RWPE2 (cell line): ENCODE measurements around the gene LZTS3.
A peak's percentile ranks its signal among the peaks of the same experiment; 100 is the strongest.

Experiments used
- ATAC-seq: fragments of 200-7000 bp; cut with Tn5 transposase; 3 replicates; pipeline ENCODE4 v1.9.1; 2021; ENCODE audit warnings: low read depth
- DNase-seq: peaks from one replicate; pipeline ENCODE4 v3.0.0-alpha.2; 2020; ENCODE audit warnings: low spot score
- H3K27ac ChIP-seq: fragments of 450-650 bp; 2 replicates; pipeline ENCODE4 v1.5.1; 2017; ENCODE audit warnings: mild to moderate bottlenecking; ENCODE audit not compliant: poor library complexity, severe bottlenecking
- H3K27me3 ChIP-seq: fragments of 250-450 bp; sonication (Bioruptor Pico); 2 replicates; pipeline ENCODE4 v1.5.1; 2021; ENCODE audit warnings: mild to moderate bottlenecking, moderate library complexity; ENCODE audit not compliant: insufficient read depth, poor library complexity, severe bottlenecking
- H3K36me3 ChIP-seq: fragments of 250-450 bp; sonication (Bioruptor Pico); 2 replicates; pipeline ENCODE4 v1.5.1; 2020; ENCODE audit warnings: low read depth, mild to moderate bottlenecking, moderate library complexity
- H3K4me1 ChIP-seq: fragments of 250-450 bp; sonication (Bioruptor Pico); 2 replicates; pipeline ENCODE4 v1.5.1; 2021; ENCODE audit warnings: mild to moderate bottlenecking, moderate library complexity; ENCODE audit not compliant: insufficient read depth, poor library complexity, severe bottlenecking
- H3K4me3 ChIP-seq: fragments of 250-450 bp; sonication (Bioruptor Pico); 2 replicates; pipeline ENCODE4 v1.5.1; 2021; ENCODE audit warnings: mild to moderate bottlenecking, moderate library complexity; ENCODE audit not compliant: severe bottlenecking
- H3K9me3 ChIP-seq: fragments of 250-450 bp; sonication (Bioruptor Pico); 2 replicates; pipeline ENCODE4 v1.5.1; 2021; ENCODE audit warnings: mild to moderate bottlenecking, moderate library complexity; ENCODE audit not compliant: severe bottlenecking
- TF ChIP-seq, protein P1 (sequence below): fragments of 450-650 bp; IDR thresholded peaks from one replicate; pipeline ENCODE4 v1.5.1; 2017; ENCODE audit warnings: mild to moderate bottlenecking, moderate library complexity; ENCODE audit not compliant: poor library complexity, severe bottlenecking

LZTS3 gene

DNA sequence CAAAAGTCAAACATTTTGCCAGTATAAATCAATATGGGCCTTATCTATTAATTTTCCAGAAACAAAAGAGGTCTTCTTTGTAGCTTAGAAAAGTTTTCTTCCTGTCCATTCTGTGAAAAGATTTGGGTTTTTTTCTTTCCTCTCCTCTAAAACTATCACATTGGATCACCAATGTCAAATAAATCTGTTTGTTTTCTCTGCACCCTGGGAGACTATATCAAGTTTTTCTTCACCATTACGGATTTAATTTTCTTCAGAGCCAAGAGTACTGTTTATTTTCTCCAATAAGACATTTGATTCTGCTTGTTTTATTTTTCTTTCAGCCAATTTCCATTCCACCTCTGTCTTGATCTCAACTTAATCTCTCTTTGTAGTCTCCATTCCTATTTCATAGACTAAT, 1.9 kb upstream of the LZTS3 start:
- Histone ChIP-seq H3K4me3 (no peak overlapping the region), H3K9me3 (no peaks in the 10 kb centered on the region), H3K27ac (peak overlapping the region; percentile 13), H3K4me1 (peaks cover 5% of the 10 kb centered on the region), H3K27me3 (no peaks in the 10 kb centered on the region), H3K36me3 (no peaks in the 10 kb centered on the region)
- TF ChIP-seq, protein P1, sequence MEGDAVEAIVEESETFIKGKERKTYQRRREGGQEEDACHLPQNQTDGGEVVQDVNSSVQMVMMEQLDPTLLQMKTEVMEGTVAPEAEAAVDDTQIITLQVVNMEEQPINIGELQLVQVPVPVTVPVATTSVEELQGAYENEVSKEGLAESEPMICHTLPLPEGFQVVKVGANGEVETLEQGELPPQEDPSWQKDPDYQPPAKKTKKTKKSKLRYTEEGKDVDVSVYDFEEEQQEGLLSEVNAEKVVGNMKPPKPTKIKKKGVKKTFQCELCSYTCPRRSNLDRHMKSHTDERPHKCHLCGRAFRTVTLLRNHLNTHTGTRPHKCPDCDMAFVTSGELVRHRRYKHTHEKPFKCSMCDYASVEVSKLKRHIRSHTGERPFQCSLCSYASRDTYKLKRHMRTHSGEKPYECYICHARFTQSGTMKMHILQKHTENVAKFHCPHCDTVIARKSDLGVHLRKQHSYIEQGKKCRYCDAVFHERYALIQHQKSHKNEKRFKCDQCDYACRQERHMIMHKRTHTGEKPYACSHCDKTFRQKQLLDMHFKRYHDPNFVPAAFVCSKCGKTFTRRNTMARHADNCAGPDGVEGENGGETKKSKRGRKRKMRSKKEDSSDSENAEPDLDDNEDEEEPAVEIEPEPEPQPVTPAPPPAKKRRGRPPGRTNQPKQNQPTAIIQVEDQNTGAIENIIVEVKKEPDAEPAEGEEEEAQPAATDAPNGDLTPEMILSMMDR, result no peak
- DNase-seq (no peak), ATAC-seq (no peak)

DNA sequence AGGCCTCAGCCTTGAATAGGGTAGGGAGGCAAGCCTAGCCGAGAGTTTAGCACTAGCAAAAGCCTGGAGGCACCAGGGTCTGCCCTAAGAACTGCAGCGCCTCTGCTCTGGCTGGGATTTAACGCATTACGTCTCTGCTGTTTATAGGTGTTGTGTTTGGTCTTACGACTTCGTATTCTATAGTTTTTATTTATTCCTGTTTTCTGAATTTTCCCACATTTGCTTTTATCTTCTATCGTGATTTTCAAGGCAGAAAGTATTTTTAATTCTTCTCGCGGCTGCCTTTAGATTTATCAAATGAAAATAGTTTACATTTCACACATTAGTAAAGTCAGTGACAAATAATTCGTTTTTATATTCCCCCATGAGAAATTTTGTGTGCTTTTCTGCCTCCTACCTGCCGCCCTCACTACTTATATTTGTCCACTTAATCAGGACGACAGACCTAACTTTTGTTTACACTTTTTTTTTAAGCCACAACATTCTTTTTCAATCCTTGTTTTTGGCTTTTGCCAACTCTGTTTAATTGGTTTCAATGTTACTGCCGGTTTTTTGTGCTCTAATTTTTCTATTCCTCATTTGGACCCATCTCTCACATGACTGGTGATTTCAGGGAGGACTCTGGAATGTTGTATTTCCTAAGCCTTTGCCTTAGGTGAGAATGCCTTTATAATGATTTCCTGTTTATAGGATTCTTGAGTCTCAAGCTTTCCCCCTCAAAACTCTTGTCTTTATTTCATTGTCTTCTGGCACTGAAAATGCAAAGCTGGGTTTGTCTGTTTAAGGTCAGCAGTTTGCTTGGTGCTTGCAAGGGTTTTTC, 1.3 kb upstream of the LZTS3 start:
- DNase-seq (no peak), ATAC-seq (peak; percentile 58; the same call in 2 of the 3 replicates)
- H3K27ac ChIP-seq, result peak overlapping the region; percentile 13
- H3K4me3 ChIP-seq, result peak overlapping the region; percentile 60
- H3K4me1 ChIP-seq, result peaks cover 5% of the 10 kb centered on the region
- TF ChIP-seq, protein P1, result peak; percentile 17
- no peaks in the 10 kb centered on the region for H3K36me3 ChIP-seq
- H3K9me3 ChIP-seq, result no peaks in the 10 kb centered on the region
- no peaks in the 10 kb centered on the region for H3K27me3 ChIP-seq

DNA sequence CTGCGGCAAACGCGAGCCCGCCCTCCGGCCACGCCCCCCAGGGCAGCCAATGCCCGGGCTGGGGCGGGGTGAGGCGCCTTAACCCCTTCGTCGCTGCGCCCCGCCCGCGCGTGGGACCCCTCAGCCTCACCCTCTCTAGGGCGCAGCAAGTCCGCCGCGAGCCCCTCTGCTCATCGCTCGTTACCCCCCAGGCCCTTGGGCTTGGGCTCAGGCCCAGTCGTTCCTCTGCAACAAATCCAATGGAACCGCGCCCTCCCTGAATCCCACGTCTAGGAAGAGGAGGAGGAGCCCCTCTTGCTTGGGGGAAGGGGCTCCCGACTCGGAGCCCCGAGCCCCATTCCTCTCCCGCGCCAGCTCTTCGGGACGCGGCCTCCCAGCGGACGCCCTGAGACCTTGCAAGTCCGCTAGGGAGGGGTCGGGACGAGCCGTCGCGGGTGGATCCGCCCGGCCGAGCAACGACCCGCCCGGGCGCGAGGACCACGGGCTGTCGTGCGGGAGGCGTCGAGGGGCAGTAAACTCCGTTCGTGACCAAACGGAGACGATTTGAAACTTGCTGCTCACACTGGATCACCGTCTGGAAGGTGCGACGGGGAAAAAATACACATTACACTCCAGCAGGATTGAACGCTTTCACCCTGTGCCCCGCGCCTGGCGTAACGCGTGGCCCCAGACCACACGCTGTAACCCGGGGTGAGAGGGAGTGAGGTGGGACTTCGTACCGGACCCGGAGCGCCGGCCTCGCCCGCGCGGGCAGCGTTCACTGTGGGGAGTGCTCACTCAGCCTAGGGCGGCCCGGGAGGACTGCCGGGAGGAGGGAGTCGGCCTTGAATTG, 477 bp upstream of the LZTS3 start:
- Histone ChIP-seq H3K27me3 (no peaks in the 10 kb centered on the region), H3K4me1 (peaks cover 5% of the 10 kb centered on the region), H3K36me3 (no peaks in the 10 kb centered on the region), H3K9me3 (no peaks in the 10 kb centered on the region), H3K4me3 (peak overlapping the region; percentile 60), H3K27ac (peak overlapping the region; percentile 13)
- DNase-seq (peak; percentile 87), ATAC-seq (peak; percentile 81)
- TF ChIP-seq, protein P1, result no peak

DNA sequence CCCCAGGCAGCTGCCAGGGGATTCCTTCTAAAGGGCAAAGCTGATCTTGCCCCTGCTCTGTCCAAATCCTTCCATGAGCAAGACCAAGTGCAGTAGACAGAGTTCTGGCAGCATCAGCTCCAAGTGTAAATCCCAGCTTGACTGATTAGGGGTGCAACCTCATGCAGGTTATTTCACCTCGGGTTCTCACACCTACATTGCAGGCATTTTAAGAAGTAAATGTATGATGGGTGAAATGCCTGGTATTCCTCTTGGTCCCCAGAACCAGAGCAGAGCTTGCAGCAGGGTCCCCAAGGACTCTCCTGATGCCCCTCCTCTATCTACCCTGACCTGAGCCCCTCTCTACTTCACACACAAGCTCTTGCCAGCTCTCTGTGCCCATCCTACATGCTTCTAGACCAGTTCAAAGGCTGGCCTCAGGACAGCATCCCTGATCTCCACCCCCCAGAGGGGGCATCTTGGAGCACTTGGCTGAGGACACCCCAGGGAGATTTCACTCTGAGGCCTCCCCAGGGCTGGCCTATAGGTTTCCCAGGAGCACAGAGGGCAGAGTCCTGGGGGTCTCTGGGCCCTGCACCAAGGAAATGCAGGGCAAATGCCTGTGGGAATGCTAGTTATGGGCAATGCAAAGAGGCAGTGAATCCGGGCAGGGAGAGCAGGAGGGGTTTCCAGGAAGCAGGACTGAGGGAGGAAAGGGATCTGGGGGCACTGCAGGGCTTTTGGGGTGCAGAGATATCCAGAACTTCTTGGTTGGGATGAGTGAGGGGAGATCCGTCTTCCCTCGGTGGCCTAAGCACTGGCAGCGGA, 1.0 kb downstream of the LZTS3 start:
- no peaks in the 10 kb centered on the region for H3K27me3 ChIP-seq
- DNase-seq (no peak), ATAC-seq (no peak)
- H3K27ac ChIP-seq, result no peak overlapping the region
- H3K36me3 ChIP-seq, result no peaks in the 10 kb centered on the region
- TF ChIP-seq, protein P1, result no peak
- no peaks in the 10 kb centered on the region for H3K9me3 ChIP-seq
- peaks cover 5% of the 10 kb centered on the region for H3K4me1 ChIP-seq
- peak overlapping the region; percentile 60 for H3K4me3 ChIP-seq
